Gastrocnemius medialis (tissue), 4 donors: ENCODE data around the gene FKBP5. TPM values are rescaled to one million over a fixed set of nuclear protein-coding genes. Genes with fewer than 3 reads are reported as not detected.

Experiments
- ATAC-seq, 2 donors: fragments of 150-250 bp; one replicate each; pipeline ENCODE4 v1.9.1; 2016
- DNase-seq, 2 donors: peaks; one replicate each; pipeline ENCODE4 v3.0.0-alpha.2; 2019
- H3K27ac ChIP-seq, 4 donors: fragments of 200-600 bp; sonication (generic); 1 replicate in 1 of 4; 2 replicates in 3 of 4; pipeline ENCODE4 v1.5.1; 2016 to 2018; ENCODE audit warnings: mild to moderate bottlenecking in 2 of 4, moderate library complexity in 1 of 4
- H3K27me3 ChIP-seq, 3 donors: fragments of 200-600 bp; sonication (generic) in 2 of 3; 1 replicate in 1 of 3; 2 replicates in 2 of 3; pipeline versions ENCODE4 v1.5.1 to v1.6.0; 2016 to 2019; ENCODE audit warnings: mild to moderate bottlenecking in 1 of 3, moderate library complexity in 1 of 3
- H3K36me3 ChIP-seq, 2 donors: fragments of 200-600 bp; sonication (generic) in 1 of 2; one replicate each; pipeline ENCODE4 v1.5.1; 2017 to 2018
- H3K4me1 ChIP-seq, 2 donors: fragments of 200-600 bp; sonication (generic) in 1 of 2; one replicate each; pipeline ENCODE4 v1.5.1; 2016 to 2017; ENCODE audit warnings: mild to moderate bottlenecking in 2 of 2
- H3K4me3 ChIP-seq, 4 donors: fragments of 200-600 bp; sonication (generic) in 3 of 4; 1 replicate in 1 of 4; 2 replicates in 3 of 4; pipeline ENCODE4 v1.5.1; 2016 to 2019; ENCODE audit warnings: mild to moderate bottlenecking in 2 of 4
- H3K9me3 ChIP-seq, 3 donors: fragments of 200-600 bp; sonication (generic) in 2 of 3; 1 replicate in 1 of 3; 2 replicates in 2 of 3; pipeline ENCODE4 v1.5.1; 2016 to 2019
- POLR2A ChIP-seq, 2 donors: fragments of 450-650 bp; IDR thresholded peaks; one replicate each; pipeline ENCODE4 v1.6.1; 2017; ENCODE audit warnings: antibody characterized with exemption in 2 of 2, mild to moderate bottlenecking in 2 of 2, moderate library complexity in 2 of 2
- in situ Hi-C, 4 donors: fragments of 200-750 bp; cut with MboI; loops; one replicate each; pipeline versions ENCODE4 v1.15.0 to v1.8.0; 2017; ENCODE audit warnings: low sequenced_read_pairs in 4 of 4
- intact Hi-C: fragments of 100-400 bp; cut with DNase I; formaldehyde crosslinking; loops from one replicate; pipeline ENCODE4 v1.15.1; 2023; ENCODE audit warnings: low total_unique reads
- total RNA-seq, 4 donors: library from RNA; depleted of rRNA; stranded (reverse); fragments of >200 nt; gene quantifications; one replicate each; pipeline versions ENCODE4 v1.1.0 to v1.2.3, GENCODE V29; 2016
- TF ChIP-seq, protein P1 (sequence below), 5 experiments: fragments of 450-650 bp in 3 of 5; fragments of 200-600 bp in 2 of 5; sonication (generic) in 2 of 5; IDR thresholded peaks in 4 of 5; conservative IDR thresholded peaks in 1 of 5; 1 replicate in 4 of 5; 2 replicates in 1 of 5; pipeline ENCODE4 v1.5.1; 2016 to 2019; ENCODE audit warnings: antibody characterized with exemption in 5 of 5, mild to moderate bottlenecking in 3 of 5, moderate library complexity in 3 of 5

The FKBP5 gene
- total RNA-seq, result 1,000 to 10,000 TPM in 2 of 4 donors, 100 to 1,000 TPM in 2; 665 to 1,753 (median 1,205) TPM

DNA sequence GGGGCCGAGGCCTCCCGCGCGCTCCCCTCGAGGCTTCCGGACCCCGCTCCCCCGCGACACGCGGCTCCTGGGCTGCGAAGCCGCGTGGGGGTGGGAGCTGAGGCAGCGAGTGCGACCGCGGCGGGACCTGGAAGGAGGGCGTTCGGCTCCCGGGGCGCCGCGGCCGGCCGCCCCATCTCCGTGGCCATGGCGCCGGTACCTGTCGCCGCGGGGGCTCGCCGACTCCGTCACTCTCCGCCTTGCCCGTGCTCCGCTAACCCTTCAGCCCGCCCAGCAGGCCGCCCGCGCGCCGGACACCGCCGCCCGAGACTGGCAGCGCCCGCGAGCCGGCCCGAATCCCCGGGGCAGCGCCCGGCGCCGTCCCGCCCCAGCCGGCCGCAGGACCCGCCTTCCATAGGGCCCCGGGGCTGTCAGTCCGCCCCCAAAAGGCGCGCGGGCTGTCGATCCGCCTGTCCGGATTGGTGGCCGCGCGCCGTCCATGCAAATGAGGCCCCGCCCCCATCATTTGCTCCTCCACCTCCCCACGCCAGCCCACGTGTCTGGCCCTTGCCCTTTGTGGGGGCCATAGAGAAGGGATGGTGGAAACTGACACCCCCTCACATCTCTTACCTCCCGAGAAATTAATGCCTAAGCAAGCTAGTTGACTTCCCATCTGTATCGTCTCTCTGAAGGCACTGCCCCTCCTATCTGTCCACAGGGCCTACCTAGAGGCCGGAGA, at the start of gene FKBP5:
Gene FKBP5, minus strand, starts transcription at position 311 of the 718 bp plus-strand sequence. CDS start 46,091 bp downstream, outside the sequence.
- Histone ChIP-seq H3K27ac (peak within 1 kb of the TSS; percentile 96 to 98 (median 97)), H3K4me3 (peak within 1 kb of the TSS; percentile 79 to 88 (median 84)), H3K36me3 (peaks cover 0 to 29% of the 10 kb centered on the region in 2 donors), H3K27me3 (no peaks in the 10 kb centered on the region), H3K4me1 (peaks cover 38 to 41% of the 10 kb centered on the region in 2 donors), H3K9me3 (no peaks in the 10 kb centered on the region)
- DNase-seq (peak; percentile 98), ATAC-seq (peak; percentile 54 to 57)
- peak; percentile 100 for TF ChIP-seq POLR2A (IDR thresholded peaks at IDR 0.05)
- TF ChIP-seq, protein P1, sequence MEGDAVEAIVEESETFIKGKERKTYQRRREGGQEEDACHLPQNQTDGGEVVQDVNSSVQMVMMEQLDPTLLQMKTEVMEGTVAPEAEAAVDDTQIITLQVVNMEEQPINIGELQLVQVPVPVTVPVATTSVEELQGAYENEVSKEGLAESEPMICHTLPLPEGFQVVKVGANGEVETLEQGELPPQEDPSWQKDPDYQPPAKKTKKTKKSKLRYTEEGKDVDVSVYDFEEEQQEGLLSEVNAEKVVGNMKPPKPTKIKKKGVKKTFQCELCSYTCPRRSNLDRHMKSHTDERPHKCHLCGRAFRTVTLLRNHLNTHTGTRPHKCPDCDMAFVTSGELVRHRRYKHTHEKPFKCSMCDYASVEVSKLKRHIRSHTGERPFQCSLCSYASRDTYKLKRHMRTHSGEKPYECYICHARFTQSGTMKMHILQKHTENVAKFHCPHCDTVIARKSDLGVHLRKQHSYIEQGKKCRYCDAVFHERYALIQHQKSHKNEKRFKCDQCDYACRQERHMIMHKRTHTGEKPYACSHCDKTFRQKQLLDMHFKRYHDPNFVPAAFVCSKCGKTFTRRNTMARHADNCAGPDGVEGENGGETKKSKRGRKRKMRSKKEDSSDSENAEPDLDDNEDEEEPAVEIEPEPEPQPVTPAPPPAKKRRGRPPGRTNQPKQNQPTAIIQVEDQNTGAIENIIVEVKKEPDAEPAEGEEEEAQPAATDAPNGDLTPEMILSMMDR (IDR thresholded peaks at IDR 0.05 in 4 of 5, conservative IDR thresholded peaks at IDR 0.05 in 1 of 5), result peak in 1 of 5 experiments; percentile 21
- in situ Hi-C loops (no loop called here), intact Hi-C loops (loop anchor here (1.0 kb wide), 2 partner anchors 39 to 86 kb away; no protein-coding TSS in a partner anchor)

DNA sequence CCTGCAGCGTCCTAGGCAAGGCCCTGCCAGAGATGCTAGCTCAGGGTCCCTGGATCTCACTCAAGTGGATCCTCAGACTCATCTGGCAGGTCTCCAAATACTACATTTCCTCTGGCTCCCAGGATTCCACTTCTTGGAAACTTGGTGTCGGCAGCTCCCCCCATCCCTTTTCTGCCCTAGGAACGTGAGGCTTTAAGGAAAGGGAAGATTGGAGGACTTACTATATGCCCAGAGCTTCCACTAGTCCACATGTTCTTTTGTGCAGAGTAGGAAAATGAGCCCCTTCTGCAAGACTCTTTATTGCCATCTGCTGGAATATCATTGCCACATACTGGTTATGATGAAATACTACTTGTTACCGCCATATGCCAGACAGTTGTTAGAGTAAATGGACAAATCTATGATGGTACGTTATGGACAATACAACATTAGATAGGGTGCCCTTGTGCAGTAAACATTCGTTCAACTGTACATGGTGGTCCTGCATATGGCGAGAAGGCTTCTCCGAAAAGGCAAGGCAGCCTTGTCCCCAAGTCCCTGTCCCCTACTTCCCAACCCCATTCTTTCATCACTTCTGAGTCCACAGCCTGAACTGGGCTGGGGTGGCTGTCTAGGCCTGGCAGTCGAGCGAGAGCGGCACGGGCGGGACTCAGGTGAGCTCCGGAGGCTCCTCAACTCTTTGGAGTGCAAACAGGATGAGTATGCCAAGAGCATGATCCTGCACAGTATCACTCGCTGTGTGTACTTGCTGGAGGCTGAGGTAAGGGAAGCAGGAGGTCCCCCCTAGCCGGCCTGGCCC, 48.9 kb upstream of the FKBP5 start:
- TF ChIP-seq, protein P1 (IDR thresholded peaks at IDR 0.05 in 4 of 5, conservative IDR thresholded peaks at IDR 0.05 in 1 of 5), result peak; percentile 81 to 90 (median 87)
- TF ChIP-seq POLR2A (IDR thresholded peaks at IDR 0.05), result no peak

DNA sequence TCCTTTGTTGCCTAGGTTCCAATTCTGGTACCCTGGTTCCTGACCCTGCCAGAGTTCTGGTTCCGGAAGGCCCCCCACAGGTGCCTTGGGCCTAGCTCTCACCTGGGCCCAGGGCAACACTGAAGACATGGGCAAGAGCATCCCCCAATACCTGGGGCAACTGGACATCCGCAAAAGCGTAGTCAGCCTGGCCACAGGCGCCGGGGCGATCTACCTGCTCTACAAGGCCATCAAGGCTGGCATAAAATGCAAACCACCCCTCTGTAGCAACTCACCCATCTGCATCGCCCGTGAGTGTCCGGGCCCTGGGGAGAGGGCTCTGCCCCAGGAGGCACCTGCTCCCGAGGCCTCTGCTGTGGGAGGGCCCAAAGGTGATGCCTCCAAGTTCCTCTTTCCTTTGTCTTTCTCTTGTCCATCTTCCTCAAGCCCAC, 48.3 kb upstream of the FKBP5 start, which contains the start of gene ARMC12:
Gene ARMC12, plus strand, starts transcription at position 51 of the 431 bp plus-strand sequence. Its CDS starts 77 bp downstream, at position 128.
- TF ChIP-seq, protein P1 (IDR thresholded peaks at IDR 0.05 in 4 of 5, conservative IDR thresholded peaks at IDR 0.05 in 1 of 5), result no peak
- no peak for TF ChIP-seq POLR2A (IDR thresholded peaks at IDR 0.05)
- Histone ChIP-seq H3K27ac (peak within 1 kb of the TSS; percentile 99 to 100 (median 100)), H3K9me3 (no peaks in the 10 kb centered on the region), H3K27me3 (no peaks in the 10 kb centered on the region), H3K36me3 (no peaks in the 10 kb centered on the region), H3K4me1 (peaks cover 32 to 42% of the 10 kb centered on the region in 2 donors), H3K4me3 (no peak within 1 kb of the TSS)
- DNase-seq (no peak), ATAC-seq (no peak)
- in situ Hi-C loops (loop anchor here (5.0 to 10.0 kb wide), 4 partner anchors 142 to 215 kb away; no protein-coding TSS in a partner anchor), intact Hi-C loops (loop anchor here (1.0 to 10.0 kb wide), 3 partner anchors 168 to 472 kb away; no protein-coding TSS in a partner anchor)

More for the DNA sequence above, 48.9 kb upstream of the FKBP5 start:
- no peaks in the 10 kb centered on the region for H3K27me3 ChIP-seq
- H3K9me3 ChIP-seq, result no peaks in the 10 kb centered on the region
- intact Hi-C loops (loop anchor here (1.0 to 10.0 kb wide), 2 partner anchors 214 to 473 kb away; no protein-coding TSS in a partner anchor), in situ Hi-C loops (loop anchor here (5.0 to 10.0 kb wide), 4 partner anchors 143 to 215 kb away; no protein-coding TSS in a partner anchor)
- ATAC-seq (peak; percentile 84), DNase-seq (no peak)
- H3K4me3 ChIP-seq, result no peak overlapping the region
- peak overlapping the region in 3 of 4 donors; percentile 28 to 49 (median 39) for H3K27ac ChIP-seq
- H3K4me1 ChIP-seq, result peaks cover 27 to 39% of the 10 kb centered on the region in 2 donors
- H3K36me3 ChIP-seq, result no peaks in the 10 kb centered on the region

DNA sequence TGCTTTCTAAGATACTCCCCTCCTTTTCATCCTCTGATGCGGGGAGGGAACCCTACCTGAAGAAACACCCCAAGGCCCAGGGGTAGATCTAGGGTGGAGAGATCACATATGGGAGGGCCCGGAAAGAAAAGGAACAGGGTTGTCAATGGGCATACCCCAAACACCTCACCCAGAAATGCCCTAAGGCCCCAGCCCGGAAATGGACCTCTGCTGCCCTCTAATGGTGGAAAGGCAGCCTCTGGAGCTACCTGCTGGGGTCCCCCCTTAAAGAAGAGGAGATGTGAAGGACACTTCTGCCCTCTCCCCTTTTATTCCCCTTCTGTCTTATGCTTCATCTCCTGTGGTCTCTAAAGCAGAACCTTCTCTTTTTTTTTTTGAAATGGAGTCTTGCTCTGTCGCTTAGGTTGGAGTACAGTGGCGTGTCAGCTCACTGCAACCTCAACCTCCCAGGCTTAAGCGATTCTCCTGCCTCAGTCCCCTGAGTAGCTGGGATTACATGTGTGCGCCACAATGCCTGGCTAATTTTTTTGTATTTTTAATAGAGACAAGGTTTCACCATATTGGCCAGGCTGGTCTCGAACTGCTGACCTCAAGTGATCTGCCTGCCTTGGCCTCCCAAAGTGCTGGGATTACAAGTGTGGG, 47.7 kb upstream of the FKBP5 start:
- no peaks in the 10 kb centered on the region for H3K36me3 ChIP-seq
- intact Hi-C loops (loop anchor here (1.0 to 10.0 kb wide), 2 partner anchors 167 to 472 kb away; no protein-coding TSS in a partner anchor), in situ Hi-C loops (loop anchor here (5.0 to 10.0 kb wide), 4 partner anchors 142 to 214 kb away; no protein-coding TSS in a partner anchor)
- H3K4me1 ChIP-seq, result peaks cover 32 to 42% of the 10 kb centered on the region in 2 donors
- TF ChIP-seq, protein P1 (IDR thresholded peaks at IDR 0.05 in 4 of 5, conservative IDR thresholded peaks at IDR 0.05 in 1 of 5), result peak; percentile 79 to 95 (median 90)
- no peak for TF ChIP-seq POLR2A (IDR thresholded peaks at IDR 0.05)
- no peaks in the 10 kb centered on the region for H3K27me3 ChIP-seq
- H3K9me3 ChIP-seq, result no peaks in the 10 kb centered on the region
- H3K27ac ChIP-seq, result peak overlapping the region; percentile 99 to 100 (median 100)
- H3K4me3 ChIP-seq, result no peak overlapping the region
- DNase-seq (peak; percentile 59 to 75), ATAC-seq (peak in 1 of 2 donors; percentile 15)
